Spleen (tissue), 11 donors: ENCODE measurements around the gene IL17REL. TPM values are rescaled to one million over a fixed set of nuclear protein-coding genes. Genes with fewer than 3 reads are reported as not detected.

ENCODE experiments used
- DNase-seq: peaks from one replicate; pipeline ENCODE4 v3.0.0-alpha.2; 2020
- H3K27ac ChIP-seq, 8 donors: fragments of 200-600 bp; sonication (generic) in 7 of 8; 1 replicate in 4 of 8; 2 replicates in 4 of 8; pipeline versions ENCODE4 v1.5.0 to v1.8.0; 2016 to 2021; ENCODE audit warnings: inconsistent platforms in 4 of 8, mild to moderate bottlenecking in 4 of 8, moderate library complexity in 1 of 8
- H3K27me3 ChIP-seq, 7 donors: fragments of 200-600 bp; sonication (generic) in 6 of 7; replicated peaks in 1 of 7; 1 replicate in 4 of 7; 2 replicates in 3 of 7; pipeline versions ENCODE4 v1.5.0 to v1.8.0; 2016 to 2021; ENCODE audit warnings: inconsistent platforms in 3 of 7, mild to moderate bottlenecking in 1 of 7
- H3K36me3 ChIP-seq, 6 donors: fragments of 200-600 bp; sonication (generic) in 5 of 6; 1 replicate in 4 of 6; 2 replicates in 2 of 6; pipeline versions ENCODE4 v1.5.0 to v1.8.0; 2016 to 2021; ENCODE audit warnings: inconsistent platforms in 2 of 6
- H3K4me1 ChIP-seq, 6 donors: fragments of 200-600 bp; sonication (generic) in 5 of 6; 1 replicate in 3 of 6; 2 replicates in 3 of 6; pipeline versions ENCODE4 v1.5.0 to v1.8.0; 2016 to 2021; ENCODE audit warnings: inconsistent platforms in 3 of 6
- H3K4me3 ChIP-seq, 8 donors: fragments of 200-600 bp; sonication (generic) in 7 of 8; 1 replicate in 4 of 8; 2 replicates in 4 of 8; pipeline versions ENCODE4 v1.5.0 to v1.8.0; 2016 to 2021; ENCODE audit warnings: inconsistent platforms in 4 of 8, mild to moderate bottlenecking in 4 of 8, moderate library complexity in 2 of 8
- H3K9me3 ChIP-seq, 8 donors: fragments of 200-600 bp; sonication (generic) in 7 of 8; 1 replicate in 4 of 8; 2 replicates in 4 of 8; pipeline versions ENCODE4 v1.5.0 to v1.8.0; 2016 to 2021; ENCODE audit warnings: inconsistent platforms in 4 of 8
- POLR2A ChIP-seq, 3 donors: fragments of 450-650 bp; IDR thresholded peaks; one replicate each; pipeline ENCODE4 v1.5.1; 2017; ENCODE audit warnings: antibody characterized with exemption in 3 of 3, mild to moderate bottlenecking in 1 of 3
- POLR2AphosphoS5 ChIP-seq, 3 donors: sonication (generic); formaldehyde crosslinking; IDR thresholded peaks; one replicate each; pipeline ENCODE4 v1.5.1; 2017; ENCODE audit warnings: antibody characterized with exemption in 3 of 3
- WGBS, 5 donors: extraction: QIAGEN DNeasy Blood & Tissue Kit in 3 of 5; methylation state at CpG; one replicate each; pipeline versions ENCODE4 v1.1.5 to v1.1.7; 2013 to 2018; 5-methylcytosine and 5-hydroxymethylcytosine counted together
- intact Hi-C: fragments of 100-400 bp; cut with DNase I; formaldehyde crosslinking; loops from one replicate; pipeline ENCODE4 v1.15.0; 2023; ENCODE audit warnings: low total_unique reads
- polyA plus RNA-seq, 3 donors: library from polyadenylated mRNA; stranded (reverse); fragments of 200-250 nt; gene quantifications; one replicate each; pipeline ENCODE4 v1.2.1, GENCODE V29; 2013
- total RNA-seq, 7 donors: library from RNA; depleted of rRNA in 3 of 7; stranded (reverse); fragments of >200 nt in 3 of 7; fragmentation: NEBNext Ultra II Directional in 4 of 7; extraction: Animal tissue kit (Norgen Biotek cat#: 25700) in 4 of 7; gene quantifications; one replicate each; pipeline versions ENCODE4 v1.1.0 to v1.2.1, GENCODE V29; 2016 to 2021
- TF ChIP-seq, protein P1 (sequence below), 11 experiments: fragments of 200-600 bp in 7 of 11; fragments of 450-650 bp in 4 of 11; sonication (generic) in 4 of 11; IDR thresholded peaks in 8 of 11; conservative IDR thresholded peaks in 3 of 11; 1 replicate in 7 of 11; 2 replicates in 4 of 11; pipeline versions ENCODE4 v1.4.0 to v1.8.0; 2016 to 2021; ENCODE audit warnings: antibody characterized with exemption in 11 of 11, inconsistent platforms in 4 of 11, mild to moderate bottlenecking in 1 of 11
- donor health status: healthy with polysubstance abuse.
- donor health status: DM: no; HTN: no; CAD: no; lungs with moderate emphysema.
- donor health status: DM: no; HTN: no; CAD: no.
- donor health status: Bipolar disorder and iron deficiency.
- donor health status: healthy.
- donor health status: DM: no; HTN: no; CAD: no.
- donor health status: DM: yes; HTN: yes; CAD: no.

IL17REL gene
- total and polyA plus RNA-seq, 10 donors, result 0.21 to 1.9 (median 0.83) TPM

DNA sequence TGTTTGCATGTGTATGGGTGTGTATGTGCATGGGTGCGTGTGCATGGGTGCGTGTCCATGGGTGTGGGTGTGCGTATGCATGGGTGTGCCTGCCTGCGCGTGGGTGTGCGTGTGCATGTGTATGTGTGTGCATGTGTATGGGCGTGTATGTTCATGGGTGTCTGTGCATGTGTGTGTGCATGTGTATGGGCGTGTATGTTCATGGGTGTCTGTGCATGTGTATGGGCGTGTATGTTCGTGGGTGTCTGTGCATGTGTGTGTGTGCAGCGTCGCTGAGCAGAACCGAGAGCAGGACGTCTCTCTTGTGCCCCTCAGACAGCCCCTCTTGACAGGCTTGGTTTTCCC, 13.9 kb downstream of the IL17REL start:
- Histone ChIP-seq H3K27me3 (peaks cover 0 to 24% (median 16%) of the 10 kb centered on the region in 7 donors), H3K4me1 (peaks cover 0 to 29% (median 9%) of the 10 kb centered on the region in 6 donors), H3K9me3 (no peaks in the 10 kb centered on the region), H3K27ac (no peak overlapping the region), H3K36me3 (no peaks in the 10 kb centered on the region), H3K4me3 (no peak overlapping the region)
- WGBS, 5 donors, result 91 to 97% (median 93%) methylated on average over 14 of the region's 14 CpGs
- intact Hi-C loops, result no loop called here
- no peak for TF ChIP-seq POLR2AphosphoS5 (IDR thresholded peaks at IDR 0.05)
- TF ChIP-seq, protein P1, sequence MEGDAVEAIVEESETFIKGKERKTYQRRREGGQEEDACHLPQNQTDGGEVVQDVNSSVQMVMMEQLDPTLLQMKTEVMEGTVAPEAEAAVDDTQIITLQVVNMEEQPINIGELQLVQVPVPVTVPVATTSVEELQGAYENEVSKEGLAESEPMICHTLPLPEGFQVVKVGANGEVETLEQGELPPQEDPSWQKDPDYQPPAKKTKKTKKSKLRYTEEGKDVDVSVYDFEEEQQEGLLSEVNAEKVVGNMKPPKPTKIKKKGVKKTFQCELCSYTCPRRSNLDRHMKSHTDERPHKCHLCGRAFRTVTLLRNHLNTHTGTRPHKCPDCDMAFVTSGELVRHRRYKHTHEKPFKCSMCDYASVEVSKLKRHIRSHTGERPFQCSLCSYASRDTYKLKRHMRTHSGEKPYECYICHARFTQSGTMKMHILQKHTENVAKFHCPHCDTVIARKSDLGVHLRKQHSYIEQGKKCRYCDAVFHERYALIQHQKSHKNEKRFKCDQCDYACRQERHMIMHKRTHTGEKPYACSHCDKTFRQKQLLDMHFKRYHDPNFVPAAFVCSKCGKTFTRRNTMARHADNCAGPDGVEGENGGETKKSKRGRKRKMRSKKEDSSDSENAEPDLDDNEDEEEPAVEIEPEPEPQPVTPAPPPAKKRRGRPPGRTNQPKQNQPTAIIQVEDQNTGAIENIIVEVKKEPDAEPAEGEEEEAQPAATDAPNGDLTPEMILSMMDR (IDR thresholded peaks at IDR 0.05 in 8 of 11, conservative IDR thresholded peaks at IDR 0.05 in 3 of 11), result no peak
- no peak for TF ChIP-seq POLR2A (IDR thresholded peaks at IDR 0.05)
- no peak for DNase-seq

DNA sequence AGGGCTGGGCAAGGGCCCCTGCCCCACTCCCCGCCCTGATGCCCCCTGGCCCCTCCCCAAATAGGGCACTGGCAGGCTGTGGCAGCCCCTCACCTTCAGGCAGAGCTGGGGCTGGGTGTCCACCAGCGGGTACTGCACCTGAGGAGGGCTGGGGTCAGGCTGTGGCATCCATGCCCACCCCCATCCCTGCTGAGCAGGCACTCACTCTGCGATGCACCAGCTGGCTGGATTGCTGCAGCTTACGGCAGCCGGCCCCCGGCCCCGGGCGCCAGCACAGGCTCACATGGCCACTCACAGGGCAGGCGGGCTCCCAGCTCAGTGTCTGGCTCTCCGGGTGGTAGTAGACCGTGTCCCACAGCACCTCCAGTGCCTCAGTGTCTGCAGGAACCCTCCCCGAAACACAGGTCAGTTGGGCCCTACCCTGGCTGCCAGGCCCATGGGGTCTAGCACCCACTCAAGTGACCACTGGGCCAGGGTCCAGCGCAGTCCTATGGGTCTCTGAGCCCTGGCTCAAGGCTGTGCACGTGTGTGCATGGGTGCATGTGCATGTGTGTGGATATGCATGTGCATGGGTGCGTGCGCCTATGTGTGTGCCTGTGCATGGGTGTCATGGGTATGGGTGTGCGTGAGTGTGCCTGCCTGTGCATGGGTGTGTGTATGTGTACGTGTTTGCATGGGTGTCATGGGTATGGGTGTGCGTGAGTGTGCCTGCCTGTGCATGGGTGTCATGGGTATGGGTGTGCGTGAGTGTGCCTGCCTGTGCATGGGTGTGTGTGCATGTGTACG, 14.4 kb downstream of the IL17REL start:
- intact Hi-C loops, result no loop called here
- no peak for DNase-seq

DNA sequence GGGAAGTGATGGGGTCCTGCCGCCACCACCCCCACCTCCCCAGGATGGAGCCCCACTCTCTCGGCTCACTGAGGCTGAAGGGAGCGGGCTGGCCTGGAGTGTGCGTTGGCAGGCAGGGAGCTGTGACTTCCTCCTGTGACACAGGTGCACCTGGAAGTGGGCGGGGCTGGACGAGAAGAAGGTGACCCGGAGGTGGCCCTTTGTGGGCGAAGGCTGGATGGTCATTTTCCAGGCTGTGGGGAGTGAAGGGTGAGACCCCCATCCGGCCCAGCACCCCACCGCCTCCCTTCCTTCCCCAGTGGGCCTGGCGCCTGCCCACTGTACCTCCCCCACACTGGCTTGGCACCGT, 15.3 kb downstream of the IL17REL start:
- no peaks in the 10 kb centered on the region for H3K36me3 ChIP-seq
- no peak for DNase-seq
- WGBS, 5 donors, result 68 to 77% (median 74%) methylated on average over 9 to 12 of the region's 12 CpGs
- H3K4me1 ChIP-seq, result peaks cover 4 to 39% (median 18%) of the 10 kb centered on the region in 6 donors
- intact Hi-C loops, result no loop called here
- TF ChIP-seq, protein P1 (IDR thresholded peaks at IDR 0.05 in 8 of 11, conservative IDR thresholded peaks at IDR 0.05 in 3 of 11), result no peak
- no peak for TF ChIP-seq POLR2A (IDR thresholded peaks at IDR 0.05)
- TF ChIP-seq POLR2AphosphoS5 (IDR thresholded peaks at IDR 0.05), result no peak
- H3K27ac ChIP-seq, result no peak overlapping the region
- peaks cover 0 to 24% (median 16%) of the 10 kb centered on the region in 7 donors for H3K27me3 ChIP-seq
- H3K4me3 ChIP-seq, result no peak overlapping the region
- H3K9me3 ChIP-seq, result no peaks in the 10 kb centered on the region

More for the DNA sequence above, 14.4 kb downstream of the IL17REL start:
- Histone ChIP-seq H3K27me3 (peaks cover 0 to 24% (median 16%) of the 10 kb centered on the region in 7 donors), H3K27ac (no peak overlapping the region), H3K4me3 (no peak overlapping the region), H3K4me1 (peaks cover under 1 to 35% (median 15%) of the 10 kb centered on the region in 6 donors), H3K36me3 (no peaks in the 10 kb centered on the region), H3K9me3 (no peaks in the 10 kb centered on the region)
- TF ChIP-seq, protein P1 (IDR thresholded peaks at IDR 0.05 in 8 of 11, conservative IDR thresholded peaks at IDR 0.05 in 3 of 11), result no peak
- TF ChIP-seq POLR2A (IDR thresholded peaks at IDR 0.05), result no peak
- TF ChIP-seq POLR2AphosphoS5 (IDR thresholded peaks at IDR 0.05), result no peak
- WGBS, 5 donors, result 92 to 96% (median 94%) methylated on average over 8 to 21 of the region's 21 CpGs

DNA sequence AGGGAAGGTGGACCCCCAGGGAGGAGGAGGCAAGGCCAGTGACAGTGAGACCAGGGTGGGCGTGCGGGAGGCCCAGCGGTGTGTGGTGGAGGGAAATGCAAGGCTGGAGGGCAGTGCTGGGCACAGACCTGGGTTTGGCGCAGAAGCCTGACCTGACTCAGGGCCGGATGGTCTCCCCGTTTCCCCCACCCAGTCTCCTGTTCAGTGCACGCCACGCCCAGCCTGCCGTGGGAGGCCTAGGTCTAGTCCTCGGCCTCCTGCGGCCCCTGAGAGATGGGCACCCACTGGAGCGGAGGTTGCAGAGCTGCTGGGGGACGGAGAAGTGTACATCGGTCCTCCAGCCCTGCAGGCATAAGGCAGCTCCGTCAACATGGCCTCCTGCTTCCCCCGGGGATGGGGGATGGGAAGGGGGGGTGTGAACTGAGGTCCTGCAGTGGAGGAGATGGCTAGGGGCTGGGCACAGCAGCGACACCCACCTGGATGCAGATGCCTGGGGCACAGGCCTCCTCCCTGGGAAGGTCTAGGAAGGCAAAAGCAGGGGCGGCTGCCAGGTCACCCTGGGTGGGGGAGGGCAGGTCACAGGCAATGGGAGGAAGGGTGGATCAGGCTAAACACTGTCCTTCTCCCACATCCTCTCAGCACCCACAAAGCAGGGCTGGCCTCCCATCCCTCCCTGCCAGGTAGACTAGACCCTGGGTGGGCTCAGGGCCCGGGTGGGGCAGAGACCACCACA, 15.9 kb downstream of the IL17REL start:
- Histone ChIP-seq H3K36me3 (no peaks in the 10 kb centered on the region), H3K27ac (no peak overlapping the region), H3K9me3 (peaks cover 0 to 2% (median 1%) of the 10 kb centered on the region in 8 donors), H3K4me1 (peaks cover 4 to 34% (median 18%) of the 10 kb centered on the region in 6 donors), H3K4me3 (no peak overlapping the region), H3K27me3 (peaks cover 0 to 24% (median 16%) of the 10 kb centered on the region in 7 donors)
- no peak for DNase-seq
- intact Hi-C loops, result no loop called here
- no peak for TF ChIP-seq POLR2AphosphoS5 (IDR thresholded peaks at IDR 0.05)
- TF ChIP-seq, protein P1 (IDR thresholded peaks at IDR 0.05 in 8 of 11, conservative IDR thresholded peaks at IDR 0.05 in 3 of 11), result no peak
- no peak for TF ChIP-seq POLR2A (IDR thresholded peaks at IDR 0.05)
- 81 to 91% (median 87%) methylated on average over 11 to 19 of the region's 19 CpGs for WGBS, 5 donors
